ENCODE results near the gene INPP5D.

- TF ChIP-seq CTCF (conservative IDR thresholded peaks at IDR 0.05) (no peak), EZH2 (IDR thresholded peaks at IDR 0.05; ENCODE audit: low read depth) (no peak)
Measured at GRCh38 chr2:233189025-233189424, 128.9 kb downstream of the INPP5D start.

Data from PC-9 (cell line).